Fibroblast of lung (primary cell): ENCODE results near the gene APPL1. TPM values are rescaled to one million over a fixed set of nuclear protein-coding genes. Genes with fewer than 3 reads are reported as not detected.

ENCODE experiments used
- DNase-seq, 2 donors: peaks; one replicate each; pipeline versions ENCODE4 v3.0.0 to v3.0.0-alpha.2; 2010; ENCODE audit warnings: low read depth in 2 of 2
- H2AFZ ChIP-seq: 2 replicates; pipeline ENCODE4 v1.5.1; 2012; ENCODE audit warnings: low read length, control low read depth, inconsistent platforms
- H3K27ac ChIP-seq: 2 replicates; pipeline ENCODE4 v1.5.1; 2011; ENCODE audit warnings: low read length, control low read depth; ENCODE audit not compliant: insufficient read depth
- H3K27me3 ChIP-seq: 2 replicates; pipeline ENCODE4 v1.5.1; 2011; ENCODE audit warnings: mild to moderate bottlenecking, low read length; ENCODE audit not compliant: control insufficient read depth, insufficient read depth
- H3K36me3 ChIP-seq: 2 replicates; pipeline ENCODE4 v1.5.1; 2011; ENCODE audit warnings: low read length; ENCODE audit not compliant: control insufficient read depth, insufficient read depth
- H3K4me1 ChIP-seq: 2 replicates; pipeline ENCODE4 v1.5.1; 2011; ENCODE audit warnings: low read length; ENCODE audit not compliant: control insufficient read depth, insufficient read depth; ENCODE audit errors: extremely low read depth
- H3K4me2 ChIP-seq: 2 replicates; pipeline ENCODE4 v1.5.1; 2011; ENCODE audit warnings: low read length, control low read depth; ENCODE audit not compliant: insufficient read depth; ENCODE audit errors: extremely low read depth
- H3K4me3 ChIP-seq, 4 experiments: fragments of 200-600 bp in 1 of 4; sonication (generic) in 1 of 4; replicated peaks in 1 of 4; 2 replicates each; pipeline ENCODE4 v1.5.1; 2011 to 2016; ENCODE audit warnings: low read length in 4 of 4, low read depth in 3 of 4, mild to moderate bottlenecking in 3 of 4, control low read depth in 2 of 4, inconsistent platforms in 1 of 4, mixed read lengths in 1 of 4; ENCODE audit not compliant: insufficient read depth in 1 of 4; ENCODE audit errors: control extremely low read depth in 1 of 4
- H3K79me2 ChIP-seq: 2 replicates; pipeline ENCODE4 v1.5.1; 2012; ENCODE audit warnings: mild to moderate bottlenecking, low read length, inconsistent platforms; ENCODE audit not compliant: control insufficient read depth, insufficient read depth
- H3K9ac ChIP-seq: 2 replicates; pipeline ENCODE4 v1.5.1; 2011; ENCODE audit warnings: mild to moderate bottlenecking, low read length, control low read depth; ENCODE audit not compliant: insufficient read depth
- H3K9me3 ChIP-seq: 2 replicates; pipeline ENCODE4 v1.5.1; 2012; ENCODE audit warnings: low read depth, low read length; ENCODE audit not compliant: control insufficient read depth, insufficient read depth
- H4K20me1 ChIP-seq: 2 replicates; pipeline ENCODE4 v1.5.1; 2011; ENCODE audit warnings: low read length; ENCODE audit not compliant: control insufficient read depth, insufficient read depth; ENCODE audit errors: extremely low read depth
- CTCF ChIP-seq, 2 donors: IDR thresholded peaks in 1 of 2; conservative IDR thresholded peaks in 1 of 2; 1 replicate in 1 of 2; 2 replicates in 1 of 2; pipeline ENCODE4 v1.5.1; 2011 to 2012; ENCODE audit warnings: low read length in 2 of 2, control low read depth in 1 of 2, inconsistent platforms in 1 of 2, low read depth in 1 of 2, mild to moderate bottlenecking in 1 of 2
- EZH2 ChIP-seq: IDR thresholded peaks from 2 replicates; pipeline ENCODE4 v1.5.1; 2012; ENCODE audit warnings: low read length, control low read depth, mild to moderate bottlenecking; ENCODE audit errors: missing control alignments
- polyA plus RNA-seq, 2 donors: library from polyadenylated mRNA; depleted of rRNA in 1 of 2; stranded (reverse) in 1 of 2; unstranded in 1 of 2; fragments of >200 nt; gene quantifications; 2 replicates each; pipeline ENCODE4 v1.2.1, GENCODE V29; 2011 to 2012; ENCODE audit warnings: missing spikeins in 1 of 2
- total RNA-seq: library from RNA; depleted of rRNA; stranded (reverse); fragments of >200 nt; gene quantifications from 2 replicates; pipeline ENCODE4 v1.2.1, GENCODE V29; 2014

APPL1 gene
- total and polyA plus RNA-seq, 2 donors (not counting 1 experiment from before 2014, with no cell fraction given) = 31.0 to 45.7 TPM

GRCh38 chr3:57192028-57192427, 35.5 kb upstream of the APPL1 start:
- no peak overlapping the region for H3K27ac ChIP-seq
- no peak for DNase-seq
- H3K9me3 ChIP-seq = no peaks in the 10 kb centered on the region
- no peaks in the 10 kb centered on the region for H3K36me3 ChIP-seq
- H3K4me3 ChIP-seq = no peak overlapping the region
- no peak overlapping the region for H2AFZ ChIP-seq
- no peak overlapping the region for H3K9ac ChIP-seq
- H4K20me1 ChIP-seq = no peaks in the 10 kb centered on the region
- no peaks in the 10 kb centered on the region for H3K4me1 ChIP-seq
- no peak for TF ChIP-seq EZH2
- peaks cover 5% of the 10 kb centered on the region for H3K27me3 ChIP-seq
- no peak overlapping the region for H3K4me2 ChIP-seq
- no peaks in the 10 kb centered on the region for H3K79me2 ChIP-seq

GRCh38 chr3:57194641-57195040, 32.9 kb upstream of the APPL1 start:
- Histone ChIP-seq H3K9ac (no peak overlapping the region), H4K20me1 (no peaks in the 10 kb centered on the region), H3K27me3 (peaks cover 5% of the 10 kb centered on the region), H3K9me3 (no peaks in the 10 kb centered on the region), H3K4me3 (no peak overlapping the region), H3K79me2 (no peaks in the 10 kb centered on the region), H3K4me1 (no peaks in the 10 kb centered on the region), H3K4me2 (no peak overlapping the region), H3K36me3 (no peaks in the 10 kb centered on the region), H3K27ac (no peak overlapping the region), H2AFZ (no peak overlapping the region)
- DNase-seq = no peak
- no peak for TF ChIP-seq CTCF (conservative IDR thresholded peaks at IDR 0.05 in 1 of 2, IDR thresholded peaks at IDR 0.05 in 1 of 2; ENCODE audit: low read depth in 1 of 2, low read length in 2 of 2)

- Histone ChIP-seq H2AFZ (no peak within 1 kb of the TSS), H3K4me3 (no peak within 1 kb of the TSS), H3K4me2 (no peak within 1 kb of the TSS), H3K79me2 (no peaks in the 10 kb centered on the region), H3K9me3 (no peaks in the 10 kb centered on the region), H4K20me1 (no peaks in the 10 kb centered on the region), H3K9ac (no peak within 1 kb of the TSS), H3K27me3 (no peaks in the 10 kb centered on the region), H3K36me3 (no peaks in the 10 kb centered on the region), H3K4me1 (no peaks in the 10 kb centered on the region), H3K27ac (no peak within 1 kb of the TSS)
- TF ChIP-seq EZH2 (no peak), CTCF (conservative IDR thresholded peaks at IDR 0.05 in 1 of 2, IDR thresholded peaks at IDR 0.05 in 1 of 2; ENCODE audit: low read depth in 1 of 2, low read length in 2 of 2) (no peak)
- DNase-seq = no peak
Observed at GRCh38 chr3:57199895-57200297, 27.6 kb upstream of the APPL1 start, which contains the start of gene HESX1. Gene HESX1, minus strand, starts transcription at chr3:57199978. Its CDS starts 60 bp downstream, at chr3:57199918.
